Measurements from ENCODE around the gene IQSEC1. TPM values are rescaled to one million over a fixed set of nuclear protein-coding genes. Genes with fewer than 3 reads are reported as not detected.

IQSEC1 gene
- total RNA-seq, 2 donors from 2014 or later = 58.2 to 94.2 TPM

GRCh38 chr3:13020159-13020750 lies 53.0 kb downstream of the IQSEC1 start:
- 97% methylated on average over 6 of the region's 6 CpGs for WGBS
- no peak overlapping the region for H3K27ac ChIP-seq
- intact Hi-C loops (cut with DNase I) = no loop called here
- TF ChIP-seq POLR2AphosphoS5 (IDR thresholded peaks at IDR 0.05) = no peak
- TF ChIP-seq, protein P1, sequence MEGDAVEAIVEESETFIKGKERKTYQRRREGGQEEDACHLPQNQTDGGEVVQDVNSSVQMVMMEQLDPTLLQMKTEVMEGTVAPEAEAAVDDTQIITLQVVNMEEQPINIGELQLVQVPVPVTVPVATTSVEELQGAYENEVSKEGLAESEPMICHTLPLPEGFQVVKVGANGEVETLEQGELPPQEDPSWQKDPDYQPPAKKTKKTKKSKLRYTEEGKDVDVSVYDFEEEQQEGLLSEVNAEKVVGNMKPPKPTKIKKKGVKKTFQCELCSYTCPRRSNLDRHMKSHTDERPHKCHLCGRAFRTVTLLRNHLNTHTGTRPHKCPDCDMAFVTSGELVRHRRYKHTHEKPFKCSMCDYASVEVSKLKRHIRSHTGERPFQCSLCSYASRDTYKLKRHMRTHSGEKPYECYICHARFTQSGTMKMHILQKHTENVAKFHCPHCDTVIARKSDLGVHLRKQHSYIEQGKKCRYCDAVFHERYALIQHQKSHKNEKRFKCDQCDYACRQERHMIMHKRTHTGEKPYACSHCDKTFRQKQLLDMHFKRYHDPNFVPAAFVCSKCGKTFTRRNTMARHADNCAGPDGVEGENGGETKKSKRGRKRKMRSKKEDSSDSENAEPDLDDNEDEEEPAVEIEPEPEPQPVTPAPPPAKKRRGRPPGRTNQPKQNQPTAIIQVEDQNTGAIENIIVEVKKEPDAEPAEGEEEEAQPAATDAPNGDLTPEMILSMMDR (IDR thresholded peaks at IDR 0.05) = no peak
- TF ChIP-seq POLR2A (IDR thresholded peaks at IDR 0.05) = no peak
- no peaks in the 10 kb centered on the region for H3K36me3 ChIP-seq
- no peaks in the 10 kb centered on the region for H3K4me1 ChIP-seq (replicated peaks)
- no peak for DNase-seq (ENCODE audit: low spot score)
- H3K9me3 ChIP-seq = no peaks in the 10 kb centered on the region
- no peak overlapping the region for H3K4me3 ChIP-seq
- no peaks in the 10 kb centered on the region for H3K27me3 ChIP-seq (replicated peaks; ENCODE audit: insufficient read depth)

DNA sequence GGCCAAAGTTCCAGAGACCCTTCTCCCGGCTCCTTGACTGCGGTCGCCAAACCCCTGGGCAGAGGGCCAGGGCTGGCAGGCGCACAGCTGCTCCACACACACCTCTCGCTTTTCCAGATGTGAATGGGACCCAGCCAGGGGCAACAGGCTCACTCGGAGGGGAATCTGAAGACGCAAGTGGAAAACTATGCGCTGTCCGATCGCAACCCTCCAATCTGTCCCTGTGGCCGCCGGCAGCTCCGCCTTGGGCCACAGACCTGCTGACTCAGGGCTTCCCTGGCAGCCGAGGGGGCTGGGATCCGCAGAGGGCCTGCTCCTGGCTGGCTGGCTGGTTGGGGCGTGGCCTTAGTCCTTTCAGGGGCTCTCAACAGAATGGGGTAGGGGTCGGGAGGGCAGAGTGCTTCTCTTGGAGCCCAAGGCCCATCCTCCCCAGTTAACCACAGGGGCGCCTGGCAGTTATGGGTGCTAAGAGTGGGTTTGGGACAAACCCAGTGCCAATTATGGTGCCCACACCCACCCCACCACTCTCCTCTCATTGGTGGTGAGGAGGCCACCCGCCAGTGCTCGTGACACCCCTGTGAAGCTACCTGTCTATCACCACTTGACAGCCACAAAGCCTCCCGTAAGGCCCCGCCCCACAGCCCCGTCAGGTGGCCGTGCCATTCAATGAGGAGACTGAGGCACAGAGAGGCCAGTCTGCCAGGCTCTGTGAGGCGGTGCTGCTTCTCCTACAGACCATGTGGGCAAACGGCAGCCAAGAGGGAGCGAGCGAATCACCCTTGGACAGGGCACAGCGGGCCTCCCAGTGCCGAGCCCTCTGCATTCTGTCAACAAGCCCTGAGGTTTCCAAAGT lies 53.8 kb downstream of the IQSEC1 start:
- no peak overlapping the region for H3K4me3 ChIP-seq
- TF ChIP-seq POLR2AphosphoS5 (IDR thresholded peaks at IDR 0.05) (no peak), POLR2A (IDR thresholded peaks at IDR 0.05) (no peak)
- TF ChIP-seq, protein P1 (IDR thresholded peaks at IDR 0.05) = no peak
- DNase-seq (ENCODE audit: low spot score) = no peak
- WGBS = 58% methylated on average over 30 of the region's 30 CpGs
- no peaks in the 10 kb centered on the region for H3K36me3 ChIP-seq
- H3K27me3 ChIP-seq (replicated peaks; ENCODE audit: insufficient read depth) = no peaks in the 10 kb centered on the region
- intact Hi-C loops (cut with DNase I) = no loop called here
- no peaks in the 10 kb centered on the region for H3K9me3 ChIP-seq
- H3K4me1 ChIP-seq (replicated peaks) = no peaks in the 10 kb centered on the region
- H3K27ac ChIP-seq = no peak overlapping the region

DNA sequence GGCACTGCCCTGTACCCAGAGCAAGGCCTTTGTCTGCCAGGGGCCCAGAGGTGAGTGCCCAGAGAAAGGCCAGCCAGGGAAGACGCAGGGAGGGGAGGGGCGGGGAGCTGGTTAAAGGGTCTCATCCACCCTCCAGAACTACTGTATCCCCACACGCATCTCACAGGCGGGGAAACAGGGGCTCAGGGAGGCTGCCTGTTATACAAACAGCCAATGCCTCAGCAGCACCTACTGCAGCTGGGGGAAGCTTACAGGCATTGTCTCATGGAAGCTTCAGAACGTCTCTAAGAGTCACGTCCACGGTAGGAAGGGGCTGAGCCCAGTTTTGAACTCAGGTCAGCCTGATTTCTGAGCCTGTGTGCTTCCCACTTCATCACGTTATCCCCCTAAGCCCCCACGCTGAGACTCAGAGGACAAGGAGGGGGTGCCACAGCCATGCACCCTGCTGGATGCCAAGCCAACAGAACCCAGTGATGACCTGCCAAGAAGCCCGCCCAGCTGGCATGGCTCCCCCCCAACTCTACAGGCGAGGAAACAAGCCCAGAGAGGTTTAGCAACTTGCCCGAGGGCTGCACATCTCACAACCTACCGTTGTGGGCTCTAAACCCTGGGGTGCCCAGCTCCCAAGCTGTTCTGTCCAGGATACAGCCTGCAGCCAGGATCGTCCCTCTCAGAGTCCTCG lies 54.5 kb downstream of the IQSEC1 start:
- no peak for DNase-seq (ENCODE audit: low spot score)
- H3K27ac ChIP-seq = no peak overlapping the region
- intact Hi-C loops (cut with DNase I) = no loop called here
- no peak overlapping the region for H3K4me3 ChIP-seq
- no peaks in the 10 kb centered on the region for H3K4me1 ChIP-seq (replicated peaks)
- H3K36me3 ChIP-seq = no peaks in the 10 kb centered on the region
- H3K27me3 ChIP-seq (replicated peaks; ENCODE audit: insufficient read depth) = no peaks in the 10 kb centered on the region
- no peaks in the 10 kb centered on the region for H3K9me3 ChIP-seq
- 45% methylated on average over 12 of the region's 15 CpGs for WGBS
- TF ChIP-seq POLR2A (IDR thresholded peaks at IDR 0.05) (no peak), POLR2AphosphoS5 (IDR thresholded peaks at IDR 0.05) (no peak)
- TF ChIP-seq, protein P1 (IDR thresholded peaks at IDR 0.05) = no peak

- H3K27ac ChIP-seq = no peak overlapping the region
- H3K4me1 ChIP-seq (replicated peaks) = no peaks in the 10 kb centered on the region
- H3K4me3 ChIP-seq = no peak overlapping the region
- no peak for DNase-seq (ENCODE audit: low spot score)
- intact Hi-C loops (cut with DNase I) = no loop called here
- WGBS = 63% methylated on average over 8 of the region's 8 CpGs
- no peaks in the 10 kb centered on the region for H3K9me3 ChIP-seq
- no peaks in the 10 kb centered on the region for H3K36me3 ChIP-seq
- TF ChIP-seq, protein P1 (IDR thresholded peaks at IDR 0.05) = no peak
- TF ChIP-seq POLR2A (IDR thresholded peaks at IDR 0.05) = no peak
- no peaks in the 10 kb centered on the region for H3K27me3 ChIP-seq (replicated peaks; ENCODE audit: insufficient read depth)
Measured at GRCh38 chr3:13018043-13018451, 55.2 kb downstream of the IQSEC1 start.

All from prostate gland (tissue), 2 donors.